Esophagus muscularis mucosa (tissue), 3 donors: ENCODE measurements around the gene TNFAIP6.

Experiments
- CTCF ChIP-seq, 3 experiments: fragments of 200-600 bp in 2 of 3; fragments of 450-650 bp in 1 of 3; sonication (generic) in 2 of 3; IDR thresholded peaks; one replicate each; pipeline ENCODE4 v1.5.1; 2017 to 2019; ENCODE audit warnings: antibody characterized with exemption in 3 of 3, mild to moderate bottlenecking in 2 of 3, moderate library complexity in 1 of 3
- EP300 ChIP-seq: sonication (generic); formaldehyde crosslinking; IDR thresholded peaks from one replicate; pipeline ENCODE4 v1.6.1; 2017; ENCODE audit warnings: antibody characterized with exemption

- no peak for TF ChIP-seq EP300
- TF ChIP-seq CTCF (IDR thresholded peaks at IDR 0.05): no peak
Observed at GRCh38 chr2:151358166-151358970, 976 bp downstream of the TNFAIP6 start.
